Measurements from ENCODE around the gene MSH6. TPM values are rescaled to one million over a fixed set of nuclear protein-coding genes. Genes with fewer than 3 reads are reported as not detected.

The MSH6 gene
- total and polyA plus RNA-seq, 2 experiments from 2014 or later, result 109 to 311 TPM

- H3K4me1 ChIP-seq (ENCODE audit: insufficient read depth), result peaks cover 15% of the 10 kb centered on the region
- peaks cover 5% of the 10 kb centered on the region for H3K27me3 Mint-ChIP-seq (ENCODE audit: insufficient read depth, low read depth, poor library complexity)
These were observed 8.4 kb upstream of the MSH6 start for GRCh38 chr2:47774567-47774966.

More at GRCh38 chr2:47774567-47774966, 8.4 kb upstream of the MSH6 start:
- no peaks in the 10 kb centered on the region for H4K20me1 ChIP-seq (replicated peaks; ENCODE audit: insufficient read depth)
- ATAC-seq, result no peak
- no peak overlapping the region for H3K27ac ChIP-seq (ENCODE audit: low read depth)
- H3K79me2 ChIP-seq (replicated peaks; ENCODE audit: insufficient read depth), result no peaks in the 10 kb centered on the region
- H3K4me2 ChIP-seq, result no peak overlapping the region
- H3K4me3 ChIP-seq, result no peak overlapping the region
- H3K27ac Mint-ChIP-seq, result no peak overlapping the region
- TF ChIP-seq EZH2 (IDR thresholded peaks at IDR 0.05; ENCODE audit: low read depth, unreplicated experiment) (no peak), POLR2AphosphoS5 (IDR thresholded peaks at IDR 0.05; ENCODE audit: low read depth) (no peak), ETS1 (IDR thresholded peaks at IDR 0.05) (no peak), JUNB (IDR thresholded peaks at IDR 0.05; ENCODE audit: unreplicated experiment) (no peak), ZNF114 (CRISPR knock-in tag; IDR thresholded peaks at IDR 0.05) (no peak), NANOG (IDR thresholded peaks at IDR 0.05; ENCODE audit: borderline replicate concordance) (no peak), EZH2phosphoT487 (IDR thresholded peaks at IDR 0.05; ENCODE audit: unreplicated experiment) (no peak), ZNF462 (CRISPR knock-in tag; IDR thresholded peaks at IDR 0.05) (no peak), STAT1 (IDR thresholded peaks at IDR 0.05; ENCODE audit: unreplicated experiment) (no peak), ZNF331 (CRISPR knock-in tag; IDR thresholded peaks at IDR 0.05; ENCODE audit: low read depth) (no peak), CREB1 (CRISPR knock-in tag; IDR thresholded peaks at IDR 0.05; ENCODE audit: low read depth) (no peak)
- TF ChIP-seq, protein P1, sequence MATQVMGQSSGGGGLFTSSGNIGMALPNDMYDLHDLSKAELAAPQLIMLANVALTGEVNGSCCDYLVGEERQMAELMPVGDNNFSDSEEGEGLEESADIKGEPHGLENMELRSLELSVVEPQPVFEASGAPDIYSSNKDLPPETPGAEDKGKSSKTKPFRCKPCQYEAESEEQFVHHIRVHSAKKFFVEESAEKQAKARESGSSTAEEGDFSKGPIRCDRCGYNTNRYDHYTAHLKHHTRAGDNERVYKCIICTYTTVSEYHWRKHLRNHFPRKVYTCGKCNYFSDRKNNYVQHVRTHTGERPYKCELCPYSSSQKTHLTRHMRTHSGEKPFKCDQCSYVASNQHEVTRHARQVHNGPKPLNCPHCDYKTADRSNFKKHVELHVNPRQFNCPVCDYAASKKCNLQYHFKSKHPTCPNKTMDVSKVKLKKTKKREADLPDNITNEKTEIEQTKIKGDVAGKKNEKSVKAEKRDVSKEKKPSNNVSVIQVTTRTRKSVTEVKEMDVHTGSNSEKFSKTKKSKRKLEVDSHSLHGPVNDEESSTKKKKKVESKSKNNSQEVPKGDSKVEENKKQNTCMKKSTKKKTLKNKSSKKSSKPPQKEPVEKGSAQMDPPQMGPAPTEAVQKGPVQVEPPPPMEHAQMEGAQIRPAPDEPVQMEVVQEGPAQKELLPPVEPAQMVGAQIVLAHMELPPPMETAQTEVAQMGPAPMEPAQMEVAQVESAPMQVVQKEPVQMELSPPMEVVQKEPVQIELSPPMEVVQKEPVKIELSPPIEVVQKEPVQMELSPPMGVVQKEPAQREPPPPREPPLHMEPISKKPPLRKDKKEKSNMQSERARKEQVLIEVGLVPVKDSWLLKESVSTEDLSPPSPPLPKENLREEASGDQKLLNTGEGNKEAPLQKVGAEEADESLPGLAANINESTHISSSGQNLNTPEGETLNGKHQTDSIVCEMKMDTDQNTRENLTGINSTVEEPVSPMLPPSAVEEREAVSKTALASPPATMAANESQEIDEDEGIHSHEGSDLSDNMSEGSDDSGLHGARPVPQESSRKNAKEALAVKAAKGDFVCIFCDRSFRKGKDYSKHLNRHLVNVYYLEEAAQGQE (IDR thresholded peaks at IDR 0.05; ENCODE audit: unreplicated experiment), result no peak
- TF ChIP-seq, protein P2, sequence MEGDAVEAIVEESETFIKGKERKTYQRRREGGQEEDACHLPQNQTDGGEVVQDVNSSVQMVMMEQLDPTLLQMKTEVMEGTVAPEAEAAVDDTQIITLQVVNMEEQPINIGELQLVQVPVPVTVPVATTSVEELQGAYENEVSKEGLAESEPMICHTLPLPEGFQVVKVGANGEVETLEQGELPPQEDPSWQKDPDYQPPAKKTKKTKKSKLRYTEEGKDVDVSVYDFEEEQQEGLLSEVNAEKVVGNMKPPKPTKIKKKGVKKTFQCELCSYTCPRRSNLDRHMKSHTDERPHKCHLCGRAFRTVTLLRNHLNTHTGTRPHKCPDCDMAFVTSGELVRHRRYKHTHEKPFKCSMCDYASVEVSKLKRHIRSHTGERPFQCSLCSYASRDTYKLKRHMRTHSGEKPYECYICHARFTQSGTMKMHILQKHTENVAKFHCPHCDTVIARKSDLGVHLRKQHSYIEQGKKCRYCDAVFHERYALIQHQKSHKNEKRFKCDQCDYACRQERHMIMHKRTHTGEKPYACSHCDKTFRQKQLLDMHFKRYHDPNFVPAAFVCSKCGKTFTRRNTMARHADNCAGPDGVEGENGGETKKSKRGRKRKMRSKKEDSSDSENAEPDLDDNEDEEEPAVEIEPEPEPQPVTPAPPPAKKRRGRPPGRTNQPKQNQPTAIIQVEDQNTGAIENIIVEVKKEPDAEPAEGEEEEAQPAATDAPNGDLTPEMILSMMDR (conservative IDR thresholded peaks at IDR 0.05; ENCODE audit: low read depth in 2 of 2), result no peak
- H3K9me2 ChIP-seq (ENCODE audit: insufficient read depth), result no peaks in the 10 kb centered on the region
- no peaks in the 10 kb centered on the region for H3K36me3 ChIP-seq (ENCODE audit: insufficient read depth)
- no peak overlapping the region for H3K4me3 Mint-ChIP-seq
- H3K27me3 ChIP-seq (ENCODE audit: insufficient read depth), result no peaks in the 10 kb centered on the region
- H3K4me1 Mint-ChIP-seq, result peaks cover 18% of the 10 kb centered on the region
- peaks cover 4% of the 10 kb centered on the region; the same call in 1 of the 3 replicates for H3K36me3 Mint-ChIP-seq (ENCODE audit: low read depth)
- no peak for DNase-seq (ENCODE audit: low spot score)
- H2AFZ ChIP-seq, result no peak overlapping the region
- H3F3A ChIP-seq (replicated peaks; ENCODE audit: low read depth), result no peaks in the 10 kb centered on the region
- H3K9me3 Mint-ChIP-seq, result peaks cover 6% of the 10 kb centered on the region; the same call in 1 of the 3 replicates

All from GM23338 (cell line).